GM12878 (cell line): Measurements from ENCODE around the gene RIC8B. TPM values are rescaled to one million over a fixed set of nuclear protein-coding genes. Genes with fewer than 3 reads are reported as not detected.

ENCODE experiments used
- ATAC-seq: fragments of 200-7000 bp; cut with Tn5 transposase; 3 replicates; pipeline ENCODE4 v1.9.1; 2020; ENCODE audit warnings: mild to moderate bottlenecking, moderate library complexity
- BruUV-seq: library from RNA; stranded (reverse); fragments of 400-500 nt; replicated peaks from 2 replicates; lab custom pipeline; 2021; lab: Mats Ljungman, UMichigan
- CTCF ChIA-PET: fragments of 300-600 bp; sonication (Branson Sonifier 250); formaldehyde crosslinking; extraction: SDS; loops from one replicate; lab custom pipeline; 2021; ENCODE audit warnings: inconsistent platforms; lab: Yijun Ruan, JAX
- POLR2A ChIA-PET: fragments of 350-600 bp; formaldehyde crosslinking; extraction: SDS; loops from one replicate; lab custom pipeline; 2021; ENCODE audit warnings: inconsistent platforms; lab: Charles Lee
- RAD21 ChIA-PET: fragments of 300-600 bp; sonication (Branson Sonifier 250); formaldehyde crosslinking; loops from one replicate; lab custom pipeline; 2023; ENCODE audit warnings: antibody characterized with exemption; ENCODE audit not compliant: unreplicated experiment; lab: Charles Lee
- SMC1A ChIA-PET: fragments of 300-600 bp; sonication (Branson Sonifier 250); formaldehyde crosslinking; loops from one replicate; lab custom pipeline; 2023; ENCODE audit not compliant: unreplicated experiment, uncharacterized antibody; lab: Charles Lee
- DNase-seq: peaks from one replicate; pipeline ENCODE4 v3.0.0-alpha.2; 2011; ENCODE audit warnings: low read depth, low spot score
- FAIRE-seq: peaks from 3 replicates; lab custom pipeline; 2011; peaks lifted over from hg19 to GRCh38; lab: Jason Lieb, UNC
- H2AFZ ChIP-seq: 2 replicates; pipeline ENCODE4 v1.6.0; 2011; ENCODE audit warnings: low read depth, low read length, control low read depth; ENCODE audit not compliant: control insufficient read depth
- H3K27ac ChIP-seq: 2 replicates; pipeline ENCODE4 v1.5.1; 2011; ENCODE audit warnings: control low read depth; ENCODE audit not compliant: control insufficient read depth, insufficient read depth
- H3K27me3 ChIP-seq, 2 experiments: replicated peaks in 1 of 2; 2 replicates each; pipeline versions ENCODE4 v1.6.0 to v1.6.1; 2011; ENCODE audit warnings: low read length in 1 of 2; ENCODE audit not compliant: control insufficient read depth in 2 of 2, insufficient read depth in 2 of 2
- H3K36me3 ChIP-seq, 2 experiments: 2 replicates each; pipeline ENCODE4 v1.5.1; 2011; ENCODE audit warnings: low read length in 1 of 2; ENCODE audit not compliant: control insufficient read depth in 2 of 2, insufficient read depth in 2 of 2
- H3K4me1 ChIP-seq: 2 replicates; pipeline ENCODE4 v1.6.1; 2011; ENCODE audit warnings: mild to moderate bottlenecking, low read length, moderate library complexity, mixed read lengths; ENCODE audit not compliant: control insufficient read depth, insufficient read depth
- H3K4me2 ChIP-seq: 2 replicates; pipeline ENCODE4 v1.6.0; 2011; ENCODE audit warnings: control low read depth; ENCODE audit not compliant: control insufficient read depth, insufficient read depth
- H3K4me3 ChIP-seq: fragments of 200-600 bp; sonication (generic); 2 replicates; pipeline ENCODE4 v1.5.1; 2016
- H3K79me2 ChIP-seq: 2 replicates; pipeline ENCODE4 v1.6.0; 2011; ENCODE audit warnings: low read length; ENCODE audit not compliant: control insufficient read depth, insufficient read depth
- H3K9ac ChIP-seq: 2 replicates; pipeline ENCODE4 v1.8.0; 2011; ENCODE audit warnings: low read length, control low read depth, mixed read lengths; ENCODE audit not compliant: control insufficient read depth, insufficient read depth
- H3K9me3 ChIP-seq: replicated peaks from 3 replicates; pipeline ENCODE4 v1.5.1; 2011; ENCODE audit warnings: mild to moderate bottlenecking, low read length; ENCODE audit not compliant: control insufficient read depth, insufficient read depth
- H4K20me1 ChIP-seq: 2 replicates; pipeline ENCODE4 v1.6.0; 2011; ENCODE audit not compliant: control insufficient read depth, insufficient read depth
- FOS ChIP-seq: IDR thresholded peaks from 3 replicates; pipeline ENCODE4 v1.6.1; 2011; ENCODE audit warnings: borderline replicate concordance; ENCODE audit not compliant: insufficient read length; ENCODE audit errors: extremely low read depth
- RAD21 ChIP-seq: IDR thresholded peaks from 2 replicates; pipeline ENCODE4 v1.6.1; 2011; ENCODE audit warnings: mild to moderate bottlenecking, low read depth, low read length, moderate library complexity; ENCODE audit not compliant: insufficient read depth
- SMC3 ChIP-seq: IDR thresholded peaks from 2 replicates; pipeline ENCODE4 v1.6.1; 2011; ENCODE audit warnings: low read length, improper control_type of control experiment, borderline replicate concordance
- WGBS: methylation state at CpG from one replicate; pipeline ENCODE4 v1.1.6; 2016; ENCODE audit warnings: low lambda C conversion rate; ENCODE audit not compliant: insufficient replicate concordance, insufficient coverage; ENCODE audit errors: missing lambda C conversion rate; 5-methylcytosine and 5-hydroxymethylcytosine counted together
- in situ Hi-C: fragments of 300-500 bp; cut with MboI; formaldehyde crosslinking; loops from 9 replicates; pipeline ENCODE4 v1.14.3; 2018; ENCODE audit warnings: mixed read lengths
- intact Hi-C: fragments of 100-400 bp; cut with micrococcal nuclease; formaldehyde crosslinking; loops from one replicate; pipeline ENCODE4 v1.14.2; 2022; ENCODE audit not compliant: unreplicated experiment
- polyA plus RNA-seq, 11 experiments: library from polyadenylated mRNA; depleted of rRNA in 4 of 11; unstranded in 6 of 11; stranded (reverse) in 5 of 11; fragments of >200 nt; fragmentation: Nextera tagmentation in 4 of 11; fragmentation: Illumina TruSeq in 1 of 11; extraction: Ambion mirVana in 4 of 11; extraction: Trizol in 1 of 11; gene quantifications; 1 replicate in 1 of 11; 2 replicates in 10 of 11; pipeline versions ENCODE4 v1.2.1 to v1.2.3, GENCODE V29; 2011 to 2016; ENCODE audit warnings: inconsistent platforms in 2 of 11, missing spikeins in 2 of 11, low read depth in 1 of 11
- total RNA-seq, 4 experiments: library from RNA; depleted of rRNA in 3 of 4; stranded (reverse); fragments of >200 nt in 3 of 4; fragmentation: Illumina TruSeq in 1 of 4; extraction: Trizol in 1 of 4; gene quantifications; 2 replicates each; pipeline versions ENCODE4 v1.2.1 to v1.2.3, GENCODE V29; 2013 to 2021
- TF ChIP-seq, protein P1 (sequence below), 3 experiments: IDR thresholded peaks in 2 of 3; conservative IDR thresholded peaks in 1 of 3; 2 replicates each; pipeline ENCODE4 v1.5.1; 2011; ENCODE audit warnings: low read depth in 3 of 3, low read length in 3 of 3, mild to moderate bottlenecking in 3 of 3, control low read depth in 2 of 3, moderate library complexity in 2 of 3, inconsistent platforms in 1 of 3, mixed read lengths in 1 of 3; ENCODE audit not compliant: control insufficient read depth in 2 of 3, insufficient read depth in 1 of 3; ENCODE audit errors: extremely low read depth in 1 of 3

RIC8B gene
- total and polyA plus RNA-seq, 10 of the 15 experiments (the other 5 are each of a cell fraction or from before 2014, with no cell fraction given) = 2.3 to 10.8 (median 6.2) TPM

DNA sequence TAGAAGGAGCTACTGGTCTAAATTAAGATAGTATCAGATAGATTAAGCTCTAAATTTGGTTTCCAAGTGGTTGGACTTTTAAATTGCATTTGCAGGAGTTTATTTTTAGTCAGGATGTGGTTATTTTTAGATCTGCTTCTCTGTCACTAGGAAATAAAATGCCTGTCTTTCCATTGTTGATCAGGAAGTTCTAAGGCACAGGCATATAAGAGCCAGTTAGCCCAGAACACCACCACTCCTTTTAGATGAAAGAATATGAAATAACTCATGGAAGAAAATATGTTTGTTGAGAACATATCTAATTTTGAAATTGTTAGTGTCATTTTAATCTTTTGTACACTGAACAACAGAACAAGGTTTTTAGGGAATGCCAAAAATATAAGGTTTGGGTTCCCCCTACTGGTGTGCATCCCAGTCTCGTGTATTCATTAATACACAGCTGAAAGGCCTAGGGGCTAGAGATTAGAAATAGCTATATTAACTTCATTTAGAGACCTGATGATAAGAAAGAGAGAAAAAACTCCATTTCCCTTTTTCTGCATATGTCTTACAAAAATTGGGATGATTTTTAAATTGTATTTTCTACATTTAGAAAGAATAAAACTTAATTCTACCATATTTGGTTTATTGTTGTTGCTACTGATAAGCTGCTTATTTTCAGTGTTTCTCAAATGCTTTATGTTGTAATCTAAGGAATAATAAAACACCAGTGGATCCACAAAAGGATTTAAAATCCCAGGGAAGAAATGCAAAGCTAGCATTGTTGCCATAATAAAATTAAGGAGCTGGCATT is 67.2 kb downstream of the RIC8B start:
- Histone ChIP-seq H4K20me1 (no peaks in the 10 kb centered on the region), H3K9me3 (no peaks in the 10 kb centered on the region), H3K36me3 (peaks cover 2 to 7% of the 10 kb centered on the region in 2 experiments; a peak in 3 of 4 replicates), H3K4me1 (no peaks in the 10 kb centered on the region), H3K9ac (no peak overlapping the region), H3K4me3 (no peak overlapping the region), H3K79me2 (no peaks in the 10 kb centered on the region), H3K27ac (no peak overlapping the region), H3K4me2 (no peak overlapping the region), H3K27me3 (no peaks in the 10 kb centered on the region)
- ChIA-PET RAD21 (interaction anchor here (0.6 to 3.9 kb wide), 24 partner anchors 9 to 616 kb away, joined by 3 to 44 read pairs (median 4); partner anchors contain the start of gene POLR3B), POLR2A (no interaction called here), CTCF (interaction anchor here (0.5 to 4.5 kb wide), 58 partner anchors 9 to 1421 kb away, joined by 3 to 60 read pairs (median 4); partner anchors contain the start of gene POLR3B), SMC1A (interaction anchor here (0.6 to 3.7 kb wide), 37 partner anchors 8 to 615 kb away, joined by 3 to 27 read pairs (median 5); partner anchors contain the start of gene POLR3B)
- FAIRE-seq (peak; percentile 90), DNase-seq (no peak), ATAC-seq (peak; percentile 79)
- intact Hi-C loops = loop anchor here (1.0 to 5.0 kb wide), 4 partner anchors 76 to 455 kb away; no protein-coding TSS in a partner anchor
- 0% methylated on average over 1 of the region's 1 CpG for WGBS
- no TSS peak for BruUV-seq
- TF ChIP-seq SMC3 = peak; percentile 77; the same call in 1 of the 2 replicates
- peak; percentile 83 for TF ChIP-seq RAD21
- no peak for TF ChIP-seq FOS
- TF ChIP-seq, protein P1, sequence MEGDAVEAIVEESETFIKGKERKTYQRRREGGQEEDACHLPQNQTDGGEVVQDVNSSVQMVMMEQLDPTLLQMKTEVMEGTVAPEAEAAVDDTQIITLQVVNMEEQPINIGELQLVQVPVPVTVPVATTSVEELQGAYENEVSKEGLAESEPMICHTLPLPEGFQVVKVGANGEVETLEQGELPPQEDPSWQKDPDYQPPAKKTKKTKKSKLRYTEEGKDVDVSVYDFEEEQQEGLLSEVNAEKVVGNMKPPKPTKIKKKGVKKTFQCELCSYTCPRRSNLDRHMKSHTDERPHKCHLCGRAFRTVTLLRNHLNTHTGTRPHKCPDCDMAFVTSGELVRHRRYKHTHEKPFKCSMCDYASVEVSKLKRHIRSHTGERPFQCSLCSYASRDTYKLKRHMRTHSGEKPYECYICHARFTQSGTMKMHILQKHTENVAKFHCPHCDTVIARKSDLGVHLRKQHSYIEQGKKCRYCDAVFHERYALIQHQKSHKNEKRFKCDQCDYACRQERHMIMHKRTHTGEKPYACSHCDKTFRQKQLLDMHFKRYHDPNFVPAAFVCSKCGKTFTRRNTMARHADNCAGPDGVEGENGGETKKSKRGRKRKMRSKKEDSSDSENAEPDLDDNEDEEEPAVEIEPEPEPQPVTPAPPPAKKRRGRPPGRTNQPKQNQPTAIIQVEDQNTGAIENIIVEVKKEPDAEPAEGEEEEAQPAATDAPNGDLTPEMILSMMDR (IDR thresholded peaks at IDR 0.05 in 2 of 3, conservative IDR thresholded peaks at IDR 0.05 in 1 of 3; ENCODE audit: control insufficient read depth in 2 of 3, extremely low read depth in 1 of 3, insufficient read depth in 1 of 3, low read depth in 3 of 3, low read length in 3 of 3) = peak; percentile 44 to 68 (median 60); a peak in 5 of 6 replicates
- TF ChIP-seq, all 136 proteins: peak for 3
- in situ Hi-C loops = loop anchor here (5.0 kb wide), 1 partner anchor 454 kb away; no protein-coding TSS in a partner anchor
- H2AFZ ChIP-seq = no peak overlapping the region
